Right lung (tissue), 5 donors: ENCODE results near the gene LOXHD1. TPM values are rescaled to one million over a fixed set of nuclear protein-coding genes. Genes with fewer than 3 reads are reported as not detected.
A peak's percentile ranks its signal among the peaks of the same experiment; 100 is the strongest.

Experiments used
- DNase-seq, 2 donors: peaks; one replicate each; pipeline ENCODE4 v3.0.0-alpha.2; 2013
- polyA plus RNA-seq, 5 donors: library from polyadenylated mRNA; unstranded; fragments of 120-200 nt; gene quantifications; one replicate each; pipeline versions ENCODE4 v1.2.1 to v1.2.3, GENCODE V29; 2013; ENCODE audit warnings: inconsistent platforms in 1 of 5, low replicate concordance in 1 of 5; ENCODE audit not compliant: insufficient read length in 5 of 5, insufficient read depth in 1 of 5

Gene LOXHD1
- polyA plus RNA-seq, 5 donors = 0.70 to 1.8 (median 1.4) TPM

DNA sequence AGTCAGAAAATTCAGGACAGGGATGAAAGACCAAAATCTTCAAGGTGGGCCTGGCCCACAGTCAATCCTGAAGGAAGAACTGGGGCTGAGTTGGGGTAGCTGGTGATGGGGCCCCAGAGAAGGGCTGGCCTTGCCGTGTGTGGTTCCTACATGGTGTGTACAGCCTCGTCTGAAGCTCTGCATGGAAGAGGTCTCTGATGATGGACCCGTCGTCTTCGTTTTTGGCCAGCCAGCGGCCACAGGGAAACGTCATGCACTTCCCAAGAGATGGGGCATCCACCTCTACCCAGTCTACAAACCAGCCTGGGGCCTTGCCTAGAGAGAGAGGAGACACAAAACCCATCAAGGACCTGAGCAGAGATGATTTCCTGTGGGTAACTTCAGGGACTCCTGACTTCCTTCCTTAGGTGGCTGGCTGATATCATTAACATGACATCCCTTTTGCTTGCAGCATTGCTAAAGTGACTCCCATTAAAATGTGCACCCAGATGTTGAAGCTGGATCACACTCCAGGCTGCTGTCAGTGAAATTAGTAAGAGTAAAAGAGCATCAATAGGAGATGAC lies 115.3 kb downstream of the LOXHD1 start:
- no peak for DNase-seq

DNA sequence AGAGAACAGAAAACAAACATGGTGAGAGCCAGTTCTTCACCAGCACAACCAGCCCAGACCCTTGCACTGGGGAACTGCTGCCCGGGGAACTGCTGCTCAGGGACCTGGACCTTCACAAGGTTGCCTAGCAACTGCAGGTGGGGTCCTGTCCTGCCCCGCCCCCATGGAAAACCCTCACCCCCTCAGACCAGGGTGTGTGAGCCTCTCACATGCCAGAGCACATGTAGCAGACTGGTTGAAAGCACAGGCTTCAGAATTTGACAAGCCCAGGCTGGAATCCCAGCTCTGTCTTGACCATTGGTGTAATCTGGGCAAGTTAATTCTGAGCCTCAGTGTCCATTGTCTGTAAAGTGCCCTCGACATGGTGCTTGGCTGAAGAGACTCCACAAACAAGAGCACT lies 118.6 kb downstream of the LOXHD1 start:
- no peak for DNase-seq

DNA sequence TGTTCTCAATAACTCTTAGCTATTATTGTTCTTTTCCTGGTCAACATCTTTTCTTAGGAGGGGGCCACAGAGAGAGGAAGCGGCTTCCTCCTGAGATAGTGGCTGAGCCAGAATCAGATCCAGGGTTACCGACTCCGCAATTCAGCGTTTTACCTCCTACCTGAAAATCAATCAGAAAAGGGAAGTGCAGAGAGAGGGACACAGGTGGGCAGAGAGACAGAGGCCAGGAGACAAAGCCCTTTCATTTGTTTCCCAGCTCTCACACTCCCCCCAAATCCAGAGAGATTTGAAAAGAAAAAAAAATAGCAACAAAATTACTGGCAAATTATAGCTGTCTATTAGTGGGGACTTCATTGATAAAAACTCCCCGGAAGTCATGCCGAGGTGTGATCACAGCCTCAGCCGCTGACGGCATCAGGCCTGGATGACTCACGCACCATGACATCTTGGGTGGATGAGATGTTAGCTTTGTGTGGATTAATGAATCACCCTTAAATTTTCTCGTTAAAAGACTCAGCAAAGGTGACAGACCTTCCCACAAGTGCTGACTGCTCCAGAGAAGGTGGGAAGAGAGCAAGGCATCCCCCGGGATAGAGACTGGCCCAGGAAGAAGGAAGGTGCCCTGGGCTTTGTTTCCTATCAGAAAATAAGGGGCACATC lies 120.7 kb downstream of the LOXHD1 start:
- no peak for DNase-seq

DNA sequence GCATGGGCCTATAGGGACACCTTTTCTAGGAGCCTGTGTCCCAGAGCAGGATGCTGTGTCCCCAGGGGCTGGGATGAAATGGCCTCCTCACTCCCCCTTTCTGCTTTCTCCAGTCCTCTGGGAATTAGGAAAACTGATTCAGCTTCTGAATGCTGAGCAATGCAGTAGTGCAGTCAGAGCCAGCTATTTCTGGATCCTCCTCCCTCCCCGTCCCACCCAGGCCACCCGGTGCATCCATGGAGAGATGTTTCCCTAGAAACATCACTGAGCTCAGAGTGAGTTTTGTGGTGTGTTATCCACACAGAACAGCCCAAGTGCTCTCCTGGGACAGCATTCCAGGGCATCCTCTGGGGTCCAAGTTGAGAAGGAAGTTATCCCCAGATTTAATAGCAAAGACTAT lies 125.5 kb downstream of the LOXHD1 start:
- no peak for DNase-seq

DNA sequence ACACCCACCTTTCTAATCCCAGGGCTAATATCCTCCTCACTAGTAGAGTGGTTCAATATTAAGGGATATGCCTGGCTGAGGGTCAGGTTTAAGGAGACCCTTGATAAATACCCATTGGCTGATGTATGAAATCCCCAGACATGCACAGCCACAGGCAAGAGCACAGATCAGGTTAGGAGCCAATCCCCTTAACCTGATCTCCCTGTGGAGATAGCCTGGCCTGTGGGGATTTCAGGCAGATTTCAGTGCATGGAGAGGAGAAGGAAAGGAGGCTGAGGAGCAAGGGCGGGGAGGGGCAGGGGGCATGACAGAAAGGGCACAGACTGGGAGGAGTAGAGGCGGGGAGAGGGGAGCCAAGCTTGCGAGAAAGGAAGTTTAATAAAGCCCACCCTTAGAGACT lies 129.0 kb downstream of the LOXHD1 start:
- DNase-seq = no peak

DNA sequence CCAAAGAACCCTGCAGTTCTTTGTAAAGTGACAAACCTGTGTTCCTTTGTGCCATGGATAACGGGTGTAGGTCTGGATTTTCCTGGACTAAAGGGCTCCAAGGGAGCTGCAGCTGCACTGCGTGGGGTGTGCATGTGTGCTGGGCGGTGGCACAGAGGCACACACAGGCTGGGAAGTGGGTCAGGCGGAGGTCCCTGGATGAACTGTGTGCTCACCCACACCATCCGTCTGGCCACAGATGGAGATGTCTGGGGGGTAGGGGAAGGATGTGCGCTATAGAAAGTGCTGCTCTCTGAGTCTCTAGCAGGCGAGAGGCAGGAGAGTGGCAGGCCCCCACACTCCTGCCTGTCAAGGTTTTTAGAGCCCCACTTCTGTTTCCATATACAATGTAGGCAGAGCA lies 137.2 kb downstream of the LOXHD1 start:
- DNase-seq = no peak

DNA sequence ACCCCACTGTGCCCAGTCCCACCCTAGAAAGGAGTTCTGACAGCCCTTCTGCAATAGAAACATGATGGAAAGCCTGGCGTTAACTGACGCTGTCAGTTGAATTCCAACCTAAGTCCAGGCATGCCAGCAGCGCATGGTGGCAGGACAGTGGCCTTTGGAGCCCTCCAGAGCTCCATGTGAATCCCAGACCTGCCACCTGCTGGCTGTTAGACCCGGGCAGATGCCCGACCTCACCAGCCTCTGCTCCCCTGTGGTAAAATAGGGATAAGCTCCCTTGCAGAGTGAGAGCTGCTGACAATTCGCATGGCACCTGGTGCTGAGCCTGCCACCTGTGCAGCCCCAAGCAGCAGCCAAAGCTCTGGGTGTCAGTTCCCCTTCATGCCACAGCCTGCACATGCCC lies 138.6 kb downstream of the LOXHD1 start:
- no peak for DNase-seq

DNA sequence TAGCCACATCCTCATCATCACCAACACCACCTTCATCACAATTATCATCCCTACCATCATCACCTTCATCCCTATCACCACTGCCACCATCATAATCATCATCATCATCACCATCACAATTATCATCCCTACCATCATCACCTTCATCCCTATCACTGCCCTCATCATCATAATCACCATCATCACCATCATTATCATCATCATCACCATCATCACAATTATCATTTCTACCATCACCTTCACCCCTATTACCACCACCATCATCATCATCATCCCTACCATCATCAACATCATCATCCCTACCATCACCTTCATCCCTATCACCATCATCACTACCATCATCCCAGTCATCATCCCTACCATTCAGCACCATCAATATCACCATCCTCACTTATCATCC lies 140.5 kb downstream of the LOXHD1 start:
- DNase-seq = no peak

DNA sequence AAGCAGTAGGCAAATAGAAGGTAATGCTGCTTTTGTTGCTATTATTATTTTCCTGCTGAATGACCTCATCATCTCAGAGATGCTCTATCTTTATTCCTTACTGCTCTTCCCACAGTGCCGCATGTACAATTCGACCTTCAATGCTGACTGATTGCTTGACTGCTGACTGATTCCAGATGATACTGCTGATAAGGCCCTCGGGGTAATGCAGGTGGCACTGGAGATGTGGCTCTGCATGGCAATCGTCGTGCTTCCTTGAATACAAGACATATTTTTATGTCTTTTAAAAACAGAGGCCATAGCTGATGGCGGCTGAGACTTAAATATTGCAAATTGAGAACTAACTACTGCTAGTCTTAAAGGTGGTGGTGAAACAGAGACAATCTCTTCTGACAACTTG lies 146.6 kb downstream of the LOXHD1 start:
- DNase-seq = no peak

DNA sequence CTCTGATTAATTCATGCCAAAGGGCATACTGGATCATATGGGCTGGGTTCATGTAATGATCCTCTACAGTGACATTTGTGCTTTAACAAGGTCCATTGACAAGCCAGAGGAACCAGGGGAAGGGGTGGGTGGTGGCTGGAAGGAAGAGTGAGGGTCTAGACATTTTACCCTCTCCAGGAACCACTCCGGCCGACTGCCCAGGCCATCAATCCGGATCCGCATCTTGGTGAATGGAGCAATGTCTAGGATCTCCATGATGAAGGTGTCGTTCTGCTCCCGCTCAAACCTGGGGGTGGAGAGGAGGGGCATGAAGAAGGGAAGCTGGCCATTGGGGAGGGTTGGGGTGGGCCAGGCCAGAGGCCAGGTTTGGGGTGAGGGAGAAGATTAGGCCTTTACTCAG lies 147.5 kb downstream of the LOXHD1 start:
- DNase-seq = no peak

DNA sequence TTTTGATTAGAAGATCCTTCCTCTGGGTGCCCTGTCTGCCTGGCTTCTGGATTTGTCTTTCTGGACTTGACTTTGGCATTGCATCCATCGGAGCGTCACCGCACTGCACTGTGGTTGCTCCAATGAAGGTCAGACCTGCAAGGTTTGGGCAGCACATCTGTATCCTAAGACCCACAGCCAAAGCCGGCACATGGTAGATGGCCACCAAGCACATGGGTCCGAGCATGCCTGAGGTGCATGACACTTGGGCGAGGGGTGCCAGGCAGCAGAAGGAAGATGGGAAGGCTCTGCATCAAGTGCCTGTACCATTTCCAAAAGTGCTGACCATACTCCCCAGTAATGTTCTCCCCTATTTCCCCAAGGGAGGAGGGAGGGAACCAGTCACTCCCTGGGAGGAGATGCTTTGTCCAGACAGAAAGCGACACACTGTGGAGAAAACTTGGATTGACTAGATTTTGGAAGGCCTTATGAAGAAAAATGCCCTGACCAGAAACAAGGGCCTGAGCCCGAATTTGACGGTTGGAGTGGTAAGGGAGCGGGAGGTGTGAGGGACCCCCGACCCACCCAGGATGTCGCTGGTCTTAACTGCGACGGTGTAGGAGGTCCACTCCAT lies 149.9 kb downstream of the LOXHD1 start:
- DNase-seq = no peak

DNA sequence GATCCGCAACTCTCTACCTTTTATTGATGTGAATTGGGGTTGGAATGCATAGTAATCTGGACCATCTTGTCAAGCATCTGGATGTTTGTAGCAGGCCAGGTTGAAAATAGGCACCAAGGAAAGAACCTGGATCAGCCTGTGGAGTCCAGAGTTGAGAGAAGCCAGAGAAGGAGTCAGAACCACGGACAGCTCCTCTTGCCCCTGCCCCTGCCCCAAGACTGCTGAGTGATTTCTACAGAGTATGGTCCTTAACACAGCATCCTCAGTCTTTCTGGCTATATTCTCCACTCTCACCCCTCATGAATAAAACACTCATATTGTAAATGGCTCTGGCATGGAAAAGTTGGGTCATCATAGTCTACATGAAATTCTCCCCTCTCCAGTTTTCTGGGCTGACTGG lies 154.6 kb downstream of the LOXHD1 start:
- no peak for DNase-seq

DNA sequence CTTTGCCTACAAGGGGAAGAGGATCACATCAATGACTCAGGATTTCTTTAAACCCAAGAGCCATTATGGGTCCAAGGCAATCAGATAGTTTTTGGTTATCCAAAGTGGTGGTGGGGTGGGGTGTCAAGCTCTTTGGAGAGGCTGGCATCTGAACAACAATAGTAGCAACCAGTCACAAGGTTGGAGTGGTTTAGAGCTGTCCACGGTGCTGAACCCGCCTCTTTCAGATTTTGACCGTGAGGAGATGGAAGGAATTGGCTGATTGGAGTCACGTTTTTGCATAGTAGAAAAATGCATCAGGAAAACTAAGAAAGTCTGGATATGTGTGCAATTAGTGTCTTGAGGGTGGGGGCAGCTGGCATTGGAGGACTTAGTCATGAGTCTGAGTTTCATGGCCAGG lies 159.9 kb downstream of the LOXHD1 start:
- DNase-seq = peak in 1 of 2 donors; percentile 18

DNA sequence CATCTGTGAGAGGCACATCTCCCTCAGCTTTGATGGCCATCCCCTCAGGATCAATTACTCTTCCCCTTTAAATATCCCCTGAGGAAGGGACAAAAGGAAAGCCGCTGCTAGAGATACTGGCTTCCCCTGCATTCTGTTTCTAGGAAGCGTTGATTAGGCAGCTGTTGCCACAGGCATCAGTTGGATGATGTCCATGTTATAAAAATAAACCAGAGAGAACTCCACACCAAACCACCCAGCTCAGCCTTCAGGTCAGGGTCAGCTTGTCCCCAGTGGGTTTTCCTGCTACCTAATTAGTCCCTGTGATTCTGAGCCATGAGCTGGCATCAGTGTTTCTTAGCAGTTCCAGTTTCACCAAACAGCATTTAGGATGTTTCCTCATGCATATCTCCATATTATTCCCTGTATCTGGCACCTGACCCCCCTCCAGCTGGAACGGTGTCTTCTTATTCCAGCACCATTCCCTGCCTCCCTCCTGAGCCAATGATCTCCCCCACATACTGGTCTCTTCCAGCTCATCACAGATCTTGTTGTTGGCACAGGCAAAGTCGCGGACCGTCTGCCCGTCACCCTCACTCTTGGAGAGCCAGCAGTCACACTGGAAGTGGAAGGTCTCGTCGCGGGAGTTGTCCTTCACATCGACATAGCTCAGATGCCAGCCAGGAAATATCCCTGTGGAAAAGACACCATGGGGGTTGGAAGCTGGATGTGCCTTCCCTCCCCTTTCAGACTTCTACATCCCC lies 168.4 kb downstream of the LOXHD1 start:
- DNase-seq = no peak

DNA sequence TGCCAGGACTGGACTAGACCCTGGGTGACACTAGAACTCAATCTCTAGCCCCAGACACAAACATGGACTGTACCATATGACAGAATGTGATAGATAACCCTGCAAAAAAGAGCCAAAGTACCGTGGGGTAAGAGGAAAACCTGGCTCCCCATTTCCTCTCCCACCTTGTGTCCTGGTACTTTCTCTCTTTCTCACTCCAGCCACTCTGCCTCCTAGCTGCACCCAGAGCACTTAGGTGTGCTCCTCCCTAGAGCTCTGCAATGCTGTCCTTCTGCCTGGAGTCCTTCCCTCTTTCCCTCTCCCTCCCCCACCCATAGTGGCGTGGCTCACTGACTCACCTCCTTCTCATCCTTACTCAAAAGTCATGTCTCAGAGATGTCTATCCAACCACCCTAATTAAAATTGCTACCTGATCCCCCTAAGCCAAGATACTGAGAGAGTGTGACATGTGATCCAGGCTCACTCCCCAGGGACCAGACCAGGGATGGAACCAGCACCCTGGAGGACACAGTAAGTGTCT lies 171.3 kb downstream of the LOXHD1 start:
- DNase-seq = no peak

DNA sequence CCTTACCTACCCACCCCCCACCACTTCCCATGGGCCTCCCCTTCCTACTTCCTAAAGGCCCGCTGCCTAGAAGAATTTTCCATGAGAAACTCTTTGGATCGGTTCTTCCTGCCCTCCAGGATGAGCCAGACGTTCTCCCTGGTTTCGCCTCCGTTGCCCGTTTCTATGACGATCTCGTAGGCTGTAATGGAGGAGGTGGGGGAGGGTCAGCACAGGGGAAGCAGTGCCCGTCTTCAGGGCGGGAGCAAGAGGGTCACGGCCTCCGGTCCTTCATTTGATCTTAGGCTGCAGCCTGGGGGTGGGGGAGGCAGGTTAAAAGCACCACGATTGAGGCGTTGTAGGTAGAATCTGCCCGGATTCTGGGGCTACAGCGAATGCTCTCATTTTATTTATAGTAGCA lies 172.0 kb downstream of the LOXHD1 start:
- DNase-seq = no peak

DNA sequence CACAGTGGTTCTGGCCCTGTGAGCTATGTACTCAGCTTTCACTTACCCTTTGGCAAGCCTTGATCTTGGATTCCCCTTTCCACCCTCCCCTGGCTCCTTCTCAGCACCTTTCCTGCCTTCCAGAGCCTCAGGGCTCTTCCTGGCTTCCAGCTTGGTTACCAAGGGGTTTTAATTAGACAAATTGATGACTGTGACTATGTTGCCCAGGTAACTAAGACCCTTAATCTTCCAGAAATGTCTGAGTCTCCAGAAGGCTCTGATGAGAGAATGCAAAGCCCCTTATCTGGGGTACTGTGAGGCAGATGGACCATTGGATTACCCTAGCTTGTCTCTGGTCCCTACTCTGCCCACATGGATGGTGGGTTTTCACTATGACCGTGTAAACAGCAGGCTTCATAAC lies 174.2 kb downstream of the LOXHD1 start:
- DNase-seq = no peak

DNA sequence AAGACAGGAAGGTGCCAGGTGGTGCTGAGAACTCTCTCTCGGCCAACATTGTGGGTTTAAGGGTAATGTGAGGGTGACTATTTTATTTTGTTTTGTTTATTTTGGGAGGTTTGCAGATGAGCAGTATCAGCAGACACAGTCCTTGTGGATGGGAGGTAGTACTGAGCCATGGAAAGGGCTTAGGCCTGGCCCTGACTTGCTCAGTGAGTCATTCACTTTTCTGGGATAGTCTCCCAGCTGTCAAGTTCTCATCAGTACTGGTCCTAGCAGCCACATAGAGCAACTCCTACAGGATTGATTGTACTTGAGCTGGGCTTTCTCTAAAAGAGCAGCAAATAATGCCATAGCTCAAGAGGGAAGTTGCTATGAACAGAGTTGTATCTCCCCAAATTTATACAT lies 175.2 kb downstream of the LOXHD1 start:
- no peak for DNase-seq

DNA sequence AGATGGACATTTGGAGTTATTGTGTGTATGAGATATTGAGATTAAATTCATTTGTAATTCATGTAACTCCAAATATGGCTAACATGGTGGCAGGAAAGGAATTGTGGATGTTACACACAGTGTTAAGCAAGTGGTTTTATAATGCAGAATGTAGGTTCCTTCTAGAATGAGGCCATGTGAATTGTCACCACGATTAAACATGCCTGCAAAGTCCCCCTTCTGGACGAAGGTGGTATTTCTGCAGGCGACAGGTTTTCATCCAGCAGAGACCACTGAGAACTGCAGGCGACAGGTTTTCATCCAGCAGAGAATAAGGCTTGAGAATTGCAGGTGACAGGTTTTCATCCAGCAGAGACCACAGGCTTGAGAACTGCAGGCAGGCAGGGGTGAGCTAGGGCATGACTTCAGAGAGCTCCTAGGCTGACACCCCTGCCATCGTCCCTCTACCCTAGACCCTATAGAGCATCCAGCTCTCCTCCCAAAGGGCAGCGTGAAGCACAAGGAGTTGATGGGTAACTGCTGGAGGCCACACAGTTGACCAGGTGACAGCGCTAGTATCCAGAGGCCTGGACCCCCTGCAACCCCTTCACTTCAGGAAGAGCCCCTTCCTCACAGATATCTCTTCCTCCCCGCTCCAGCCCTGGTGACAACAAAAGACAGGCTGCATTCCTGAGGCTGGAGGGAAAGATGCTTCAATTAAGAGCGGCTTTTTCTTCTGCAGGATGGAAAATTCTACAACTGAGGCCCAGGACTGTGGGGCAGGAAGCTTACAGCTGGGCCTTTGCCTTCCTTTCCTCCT lies 175.8 kb downstream of the LOXHD1 start:
- peak; percentile 29 to 42 for DNase-seq

DNA sequence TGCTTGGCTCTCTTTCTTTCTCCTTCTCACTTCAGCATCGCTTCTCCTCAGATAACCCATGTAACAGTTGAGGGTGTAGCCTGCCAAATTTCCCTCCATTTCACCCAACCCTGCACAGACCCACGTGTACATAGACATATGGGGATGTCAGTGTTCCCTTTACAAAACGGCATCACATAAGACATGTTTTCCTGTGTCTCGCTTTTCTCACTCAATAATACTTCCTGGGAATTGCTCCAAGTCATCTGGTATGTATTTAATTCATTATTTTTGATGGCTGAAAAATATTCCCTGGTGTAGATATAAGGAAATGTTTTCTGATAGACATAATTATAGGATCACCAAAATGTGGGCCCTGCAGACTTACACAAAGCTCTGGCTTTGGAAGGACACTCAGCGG lies 176.8 kb downstream of the LOXHD1 start:
- DNase-seq = peak; percentile 46 to 52

DNA sequence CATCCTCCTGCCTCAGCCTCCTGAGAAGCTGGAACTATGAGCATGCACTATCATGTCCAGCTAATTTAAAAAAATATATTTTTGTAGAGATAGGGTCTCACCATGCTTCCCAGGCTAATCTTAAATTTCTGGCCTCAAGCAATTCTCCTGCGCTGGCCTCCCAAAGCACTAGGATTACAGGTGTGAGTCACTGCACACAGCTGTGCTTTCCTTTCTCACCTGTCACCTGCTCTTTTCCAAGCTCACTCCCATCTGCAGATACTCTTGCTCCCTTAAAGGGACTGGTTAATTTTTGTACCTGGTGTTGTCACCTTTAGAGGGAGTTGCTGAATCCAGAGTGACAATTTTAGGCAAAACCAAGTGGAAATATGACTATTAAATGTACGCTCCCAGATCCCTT lies 178.2 kb downstream of the LOXHD1 start:
- DNase-seq = no peak
